A549 (cell line): Measurements from ENCODE around the gene PRPSAP1. TPM values are rescaled to one million over a fixed set of nuclear protein-coding genes. Genes with fewer than 3 reads are reported as not detected.

Experiments used
- ATAC-seq, 2 experiments: fragments of 200-7000 bp in 1 of 2; fragments of >200 bp in 1 of 2; cut with Nextera tagmentation in 1 of 2; cut with Tn5 transposase in 1 of 2; 3 replicates each; pipeline versions ENCODE4 v1.8.0 to v1.9.1; 2018 to 2020; ENCODE audit warnings: mild to moderate bottlenecking in 1 of 2, moderate library complexity in 1 of 2
- CTCF ChIA-PET: fragments of 300-600 bp; sonication (Branson Sonifier 250); formaldehyde crosslinking; extraction: SDS; loops from one replicate; lab custom pipeline; 2021; ENCODE audit warnings: antibody characterized with exemption, inconsistent platforms; lab: Yijun Ruan, JAX
- POLR2A ChIA-PET: fragments of 350-600 bp; formaldehyde crosslinking; extraction: SDS; loops from one replicate; lab custom pipeline; 2021; ENCODE audit warnings: antibody characterized with exemption, inconsistent platforms; lab: Yijun Ruan, JAX
- DNase-seq, 2 experiments: peaks; one replicate each; pipeline versions ENCODE4 v3.0.0 to v3.0.0-alpha.2; 2011 to 2016; ENCODE audit warnings: low read depth in 1 of 2, low spot score in 1 of 2
- FAIRE-seq: peaks from 2 replicates; lab custom pipeline; 2011; peaks lifted over from hg19 to GRCh38; lab: Jason Lieb, UNC
- H3K27ac ChIP-seq, 2 experiments: fragments of >200 bp; sonication (Bioruptor Twin); formaldehyde crosslinking; 3 replicates each; pipeline ENCODE4 v1.5.1; 2016 to 2017
- H3K4me1 ChIP-seq: fragments of >200 bp; sonication (Bioruptor Twin); formaldehyde crosslinking; 3 replicates; pipeline ENCODE4 v1.6.1; 2016
- H3K4me2 ChIP-seq: fragments of >200 bp; sonication (Bioruptor Twin); formaldehyde crosslinking; 3 replicates; pipeline ENCODE4 v1.6.1; 2016
- H3K4me3 ChIP-seq: fragments of >200 bp; sonication (Bioruptor Twin); formaldehyde crosslinking; 3 replicates; pipeline ENCODE4 v1.5.1; 2016
- H3K9me3 ChIP-seq: fragments of >200 bp; sonication (Bioruptor Twin); formaldehyde crosslinking; 3 replicates; pipeline ENCODE4 v1.6.1; 2016
- CBX2 ChIP-seq: fragments of 200-600 bp; sonication (generic); IDR thresholded peaks from 2 replicates; pipeline ENCODE4 v1.6.1; 2016; ENCODE audit warnings: low read depth, mild to moderate bottlenecking, borderline replicate concordance
- CBX8 ChIP-seq: fragments of 200-600 bp; sonication (generic); IDR thresholded peaks from 2 replicates; pipeline ENCODE4 v1.6.1; 2016
- CHD2 ChIP-seq: fragments of 150-350 bp; IDR thresholded peaks from 2 replicates; pipeline ENCODE4 v1.6.1; 2014; ENCODE audit warnings: low read length; ENCODE audit not compliant: partially characterized antibody
- EHMT2 ChIP-seq: fragments of 200-600 bp; sonication (generic); IDR thresholded peaks from 2 replicates; pipeline ENCODE4 v1.6.1; 2016; ENCODE audit warnings: antibody characterized with exemption, low read depth, mild to moderate bottlenecking, moderate library complexity
- FOSB ChIP-seq: fragments of 250-450 bp; sonication (Bioruptor Pico); IDR thresholded peaks from 2 replicates; pipeline ENCODE4 v1.5.0; 2020; ENCODE audit warnings: mild to moderate bottlenecking, moderate library complexity
- FOXS1 ChIP-seq: fragments of 250-450 bp; sonication (Bioruptor Pico); IDR thresholded peaks from 2 replicates; pipeline ENCODE4 v1.5.0; 2020; ENCODE audit warnings: mild to moderate bottlenecking, moderate library complexity
- HOXA7 ChIP-seq: fragments of 250-450 bp; sonication (Bioruptor Pico); IDR thresholded peaks from 2 replicates; pipeline ENCODE4 v1.5.0; 2020; ENCODE audit warnings: mild to moderate bottlenecking, moderate library complexity
- HOXB5 ChIP-seq: fragments of 250-450 bp; sonication (Bioruptor Pico); IDR thresholded peaks from 2 replicates; pipeline ENCODE4 v1.5.0; 2020; ENCODE audit warnings: mild to moderate bottlenecking, moderate library complexity
- JUN ChIP-seq, 2 experiments: fragments of >200 bp; sonication (Bioruptor Twin); formaldehyde crosslinking; IDR thresholded peaks; 2 replicates in 1 of 2; 3 replicates in 1 of 2; pipeline ENCODE4 v1.6.1; 2016 to 2017
- JUNB ChIP-seq: fragments of >200 bp; sonication (Bioruptor Twin); formaldehyde crosslinking; IDR thresholded peaks from 2 replicates; pipeline ENCODE4 v1.6.1; 2016
- KDM1A ChIP-seq: fragments of 200-600 bp; sonication (generic); IDR thresholded peaks from 2 replicates; pipeline ENCODE4 v1.6.1; 2016; ENCODE audit warnings: low read depth, mild to moderate bottlenecking
- KDM5A ChIP-seq: fragments of 200-600 bp; sonication (generic); IDR thresholded peaks from 2 replicates; pipeline ENCODE4 v1.6.1; 2016; ENCODE audit warnings: antibody characterized with exemption, mild to moderate bottlenecking
- MYC ChIP-seq: IDR thresholded peaks from 2 replicates; pipeline ENCODE4 v1.6.1; 2012; ENCODE audit warnings: mild to moderate bottlenecking, inconsistent platforms, low read length, improper control_type of control experiment, borderline replicate concordance
- NFE2L2 ChIP-seq: fragments of 150-350 bp; conservative IDR thresholded peaks from 2 replicates; pipeline ENCODE4 v1.6.1; 2014; ENCODE audit warnings: low read length
- POLR2AphosphoS2 ChIP-seq: conservative IDR thresholded peaks from 2 replicates; pipeline ENCODE4 v1.6.1; 2012; ENCODE audit warnings: low read length, improper control_type of control experiment, inconsistent platforms
- RFX5 ChIP-seq: fragments of 450-650 bp; IDR thresholded peaks from 2 replicates; pipeline ENCODE4 v1.7.1; 2014; ENCODE audit warnings: antibody characterized with exemption, mild to moderate bottlenecking, moderate library complexity
- RNF2 ChIP-seq: fragments of 200-600 bp; sonication (generic); IDR thresholded peaks from 2 replicates; pipeline ENCODE4 v1.6.1; 2016; ENCODE audit warnings: low read depth, mild to moderate bottlenecking, antibody characterized with exemption, moderate library complexity, borderline replicate concordance
- SREBF2 ChIP-seq: fragments of 450-650 bp; IDR thresholded peaks from 2 replicates; pipeline ENCODE4 v1.6.1; 2014; ENCODE audit warnings: mild to moderate bottlenecking, moderate library complexity
- TFCP2L1 ChIP-seq: fragments of 250-450 bp; sonication (Bioruptor Pico); IDR thresholded peaks from 2 replicates; pipeline ENCODE4 v1.5.0; 2021; ENCODE audit warnings: mild to moderate bottlenecking
- TP53 ChIP-seq: fragments of 250-450 bp; sonication (Bioruptor Pico); IDR thresholded peaks from 2 replicates; pipeline ENCODE4 v1.5.0; 2021; ENCODE audit warnings: mild to moderate bottlenecking, moderate library complexity
- ZFP36 ChIP-seq: fragments of 450-650 bp; IDR thresholded peaks from 2 replicates; pipeline ENCODE4 v1.6.1; 2014; ENCODE audit warnings: borderline replicate concordance; ENCODE audit not compliant: partially characterized antibody
- ZNF302 ChIP-seq: fragments of 250-450 bp; sonication (Bioruptor Pico); IDR thresholded peaks from 2 replicates; pipeline ENCODE4 v1.9.0; 2021; ENCODE audit warnings: inconsistent platforms, mild to moderate bottlenecking, moderate library complexity
- WGBS: methylation state at CpG from one replicate; pipeline ENCODE4 v1.1.6; 2017; ENCODE audit errors: missing lambda C conversion rate; 5-methylcytosine and 5-hydroxymethylcytosine counted together
- polyA plus RNA-seq, 4 experiments: library from polyadenylated mRNA; depleted of rRNA in 3 of 4; stranded (reverse); fragments of >200 nt; fragmentation: RNase III in 1 of 4; extraction: RNeasy Plus Mini Kit Qiagen cat#74134 plus additional on column Dnase treatment in 1 of 4; gene quantifications; 2 replicates in 3 of 4; 3 replicates in 1 of 4; pipeline ENCODE4 v1.2.3, GENCODE V29; 2011 to 2017
- TF ChIP-seq, protein P1 (sequence below): fragments of >200 bp; sonication (Bioruptor Twin); formaldehyde crosslinking; IDR thresholded peaks from 3 replicates; pipeline ENCODE4 v1.5.1; 2016
- TF ChIP-seq, protein P2 (sequence below): IDR thresholded peaks from 2 replicates; pipeline ENCODE4 v1.6.1; 2012
- TF ChIP-seq, protein P3 (sequence below): fragments of 250-450 bp; sonication (Bioruptor Pico); IDR thresholded peaks from 2 replicates; pipeline ENCODE4 v1.5.0; 2021; ENCODE audit warnings: mild to moderate bottlenecking, moderate library complexity, borderline replicate concordance
- TF ChIP-seq, protein P4 (sequence below): fragments of 450-650 bp; IDR thresholded peaks from 2 replicates; pipeline ENCODE4 v1.6.1; 2014; ENCODE audit warnings: antibody characterized with exemption

PRPSAP1 gene
- polyA plus RNA-seq, 2 of the 4 experiments (the other 2 are of a cell fraction) = 63.3 to 80.9 TPM

DNA sequence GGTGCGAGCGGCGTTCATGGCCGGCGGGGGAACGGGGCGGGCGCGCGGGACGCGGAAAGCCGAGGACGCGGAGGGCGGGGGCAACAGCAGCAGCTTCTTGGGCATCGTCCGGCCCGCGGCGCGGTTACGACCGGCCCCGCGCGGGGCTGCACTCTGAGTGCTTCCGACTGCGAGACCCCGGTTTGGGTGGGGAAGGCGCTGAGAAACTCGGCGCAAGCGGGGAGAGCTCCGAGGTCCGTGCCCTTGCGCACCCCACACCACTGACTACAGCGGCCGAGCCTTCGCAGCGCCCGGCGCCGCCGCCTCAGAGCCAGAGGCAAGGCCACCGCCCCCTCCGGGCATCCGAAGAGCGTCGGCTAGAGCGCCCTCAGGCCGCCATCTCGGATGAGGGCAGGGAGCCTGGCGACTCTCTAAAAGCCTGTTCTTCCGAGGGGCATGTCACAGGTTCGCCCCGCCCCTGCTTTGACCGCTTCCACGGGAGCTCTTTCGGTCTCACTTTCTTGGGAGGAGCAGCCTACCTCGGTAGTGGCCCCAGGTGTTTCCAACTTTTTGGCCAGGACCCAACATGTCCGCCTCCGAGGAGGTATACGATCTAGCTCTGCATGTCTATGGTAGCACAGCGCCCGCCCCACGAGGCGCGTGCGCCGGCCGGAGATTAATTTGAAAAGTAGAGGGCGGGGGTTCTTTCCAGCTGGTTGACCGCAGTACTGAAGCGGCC, at the start of gene PRPSAP1 (continued):
- TF ChIP-seq, protein P1, sequence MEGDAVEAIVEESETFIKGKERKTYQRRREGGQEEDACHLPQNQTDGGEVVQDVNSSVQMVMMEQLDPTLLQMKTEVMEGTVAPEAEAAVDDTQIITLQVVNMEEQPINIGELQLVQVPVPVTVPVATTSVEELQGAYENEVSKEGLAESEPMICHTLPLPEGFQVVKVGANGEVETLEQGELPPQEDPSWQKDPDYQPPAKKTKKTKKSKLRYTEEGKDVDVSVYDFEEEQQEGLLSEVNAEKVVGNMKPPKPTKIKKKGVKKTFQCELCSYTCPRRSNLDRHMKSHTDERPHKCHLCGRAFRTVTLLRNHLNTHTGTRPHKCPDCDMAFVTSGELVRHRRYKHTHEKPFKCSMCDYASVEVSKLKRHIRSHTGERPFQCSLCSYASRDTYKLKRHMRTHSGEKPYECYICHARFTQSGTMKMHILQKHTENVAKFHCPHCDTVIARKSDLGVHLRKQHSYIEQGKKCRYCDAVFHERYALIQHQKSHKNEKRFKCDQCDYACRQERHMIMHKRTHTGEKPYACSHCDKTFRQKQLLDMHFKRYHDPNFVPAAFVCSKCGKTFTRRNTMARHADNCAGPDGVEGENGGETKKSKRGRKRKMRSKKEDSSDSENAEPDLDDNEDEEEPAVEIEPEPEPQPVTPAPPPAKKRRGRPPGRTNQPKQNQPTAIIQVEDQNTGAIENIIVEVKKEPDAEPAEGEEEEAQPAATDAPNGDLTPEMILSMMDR = no peak
- peak; percentile 90 for TF ChIP-seq HOXB5

DNA sequence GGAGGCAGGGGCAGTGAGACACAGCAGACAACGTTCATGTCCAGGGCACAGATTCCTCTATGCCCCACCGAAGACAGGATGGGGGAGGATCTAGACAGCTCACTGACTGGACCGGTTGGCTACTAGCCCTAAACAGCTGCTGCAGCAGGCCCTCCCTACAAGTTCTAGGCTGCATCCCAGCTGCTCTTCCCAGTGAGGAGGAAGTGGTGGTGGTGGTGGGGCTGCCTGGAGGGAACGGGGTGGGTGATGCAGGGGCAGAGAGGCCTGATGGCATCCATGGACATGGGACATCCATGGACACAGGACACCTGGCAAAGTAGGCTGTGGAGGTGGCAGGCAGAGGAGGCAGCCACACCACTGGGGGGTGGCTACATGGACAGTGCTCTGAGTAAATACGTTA, 49.0 kb upstream of the PRPSAP1 start:
- TF ChIP-seq RFX5 (no peak), TP53 (CRISPR knock-in tag) (no peak), JUNB (no peak), HOXA7 (CRISPR knock-in tag) (no peak), CBX2 (no peak), SREBF2 (no peak), CHD2 (no peak), ZFP36 (no peak), FOXS1 (CRISPR knock-in tag) (no peak), ZNF302 (CRISPR knock-in tag) (no peak), MYC (no peak), FOSB (CRISPR knock-in tag) (no peak), POLR2AphosphoS2 (no peak), KDM1A (no peak), EHMT2 (no peak), RNF2 (no peak)
- TF ChIP-seq, protein P2, sequence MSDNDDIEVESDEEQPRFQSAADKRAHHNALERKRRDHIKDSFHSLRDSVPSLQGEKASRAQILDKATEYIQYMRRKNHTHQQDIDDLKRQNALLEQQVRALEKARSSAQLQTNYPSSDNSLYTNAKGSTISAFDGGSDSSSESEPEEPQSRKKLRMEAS = no peak
- TF ChIP-seq, all 56 proteins: peak for 0
- DNase-seq (no peak), ATAC-seq (no peak), FAIRE-seq (no peak)
- ChIA-PET POLR2A (interaction anchor here (0.6 kb wide), 1 partner anchor 78 kb away, joined by 3 read pairs; no protein-coding TSS in a partner anchor), CTCF (interaction anchor here (1.2 to 43.2 kb wide), 7 partner anchors 6 to 121 kb away, joined by 3 to 1107 read pairs (median 899); partner anchors contain the start of genes AANAT, PRPSAP1, QRICH2 and SPHK1)
- H3K4me3 ChIP-seq = no peak overlapping the region
- H3K9me3 ChIP-seq = no peaks in the 10 kb centered on the region
- no peaks in the 10 kb centered on the region for H3K4me1 ChIP-seq
- H3K27ac ChIP-seq = no peak overlapping the region
- H3K4me2 ChIP-seq = no peak overlapping the region
- WGBS = 91% methylated on average over 5 of the region's 5 CpGs

DNA sequence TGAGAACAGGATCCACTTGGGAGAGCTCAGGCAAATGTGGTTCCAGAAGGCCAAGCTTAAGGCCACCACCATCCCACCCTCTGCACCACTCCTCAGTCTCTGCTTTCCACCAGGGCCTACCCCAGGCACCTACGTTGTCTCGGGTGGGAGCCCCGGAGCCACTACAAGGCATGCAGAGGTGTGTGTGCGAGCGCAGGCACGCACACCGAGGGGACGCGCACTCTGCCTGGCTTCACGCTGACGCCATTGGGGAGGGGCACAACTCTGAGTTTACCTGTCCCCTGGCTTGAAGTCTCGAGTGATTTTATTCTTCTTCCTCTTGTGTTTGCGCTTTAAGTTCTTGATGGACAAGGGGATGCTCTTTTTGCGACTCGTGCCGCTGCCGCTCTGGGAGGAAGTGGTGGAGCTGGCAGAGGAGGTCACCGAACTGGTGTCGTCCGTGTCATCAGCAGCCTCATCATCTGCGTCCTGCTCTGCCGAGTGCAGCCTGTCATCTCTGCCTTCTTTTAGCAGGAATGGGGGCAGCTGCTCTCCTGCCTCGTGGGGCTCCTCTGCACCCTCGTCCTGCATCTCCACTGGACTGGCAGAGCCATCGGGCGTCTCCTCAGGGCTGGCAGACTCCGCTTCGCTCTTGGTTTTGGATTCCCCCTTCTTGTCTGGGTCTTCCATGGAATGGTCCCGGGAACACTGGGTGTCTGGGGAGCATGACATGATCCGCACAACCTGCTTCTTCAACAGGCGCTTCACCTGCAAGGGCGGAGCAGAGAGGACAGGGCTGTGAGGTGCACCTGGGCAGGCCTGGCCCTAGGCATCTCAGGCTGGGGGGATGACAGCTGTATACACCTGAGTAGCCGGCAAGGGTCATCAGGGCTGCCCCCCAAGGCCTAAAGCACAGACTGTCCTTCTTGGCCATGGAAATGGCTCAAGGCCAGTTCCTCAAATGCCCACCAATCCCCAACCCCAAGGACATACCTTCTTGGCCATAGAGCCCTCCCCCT, 45.8 kb upstream of the PRPSAP1 start:
- H3K4me3 ChIP-seq = no peak overlapping the region
- H3K4me2 ChIP-seq = no peak overlapping the region
- CTCF ChIA-PET = interaction anchor here (0.6 to 43.2 kb wide), 21 partner anchors 5 to 255 kb away, joined by 3 to 1107 read pairs (median 17); partner anchors contain the start of genes AANAT, PRPSAP1, QRICH2 and SPHK1
- FAIRE-seq = no peak
- no peaks in the 10 kb centered on the region for H3K4me1 ChIP-seq
- TF ChIP-seq NFE2L2 = no peak
- no peak for TF ChIP-seq KDM5A
- no peak for TF ChIP-seq ZFP36
- TF ChIP-seq, protein P3, sequence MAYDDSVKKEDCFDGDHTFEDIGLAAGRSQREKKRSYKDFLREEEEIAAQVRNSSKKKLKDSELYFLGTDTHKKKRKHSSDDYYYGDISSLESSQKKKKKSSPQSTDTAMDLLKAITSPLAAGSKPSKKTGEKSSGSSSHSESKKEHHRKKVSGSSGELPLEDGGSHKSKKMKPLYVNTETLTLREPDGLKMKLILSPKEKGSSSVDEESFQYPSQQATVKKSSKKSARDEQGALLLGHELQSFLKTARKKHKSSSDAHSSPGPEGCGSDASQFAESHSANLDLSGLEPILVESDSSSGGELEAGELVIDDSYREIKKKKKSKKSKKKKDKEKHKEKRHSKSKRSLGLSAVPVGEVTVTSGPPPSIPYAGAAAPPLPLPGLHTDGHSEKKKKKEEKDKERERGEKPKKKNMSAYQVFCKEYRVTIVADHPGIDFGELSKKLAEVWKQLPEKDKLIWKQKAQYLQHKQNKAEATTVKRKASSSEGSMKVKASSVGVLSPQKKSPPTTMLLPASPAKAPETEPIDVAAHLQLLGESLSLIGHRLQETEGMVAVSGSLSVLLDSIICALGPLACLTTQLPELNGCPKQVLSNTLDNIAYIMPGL (CRISPR knock-in tag) = no peak
- TF ChIP-seq TFCP2L1 (CRISPR knock-in tag) = no peak
- TF ChIP-seq JUN (IDR thresholded peaks at IDR 0.05) = no peak
- TF ChIP-seq, protein P4, sequence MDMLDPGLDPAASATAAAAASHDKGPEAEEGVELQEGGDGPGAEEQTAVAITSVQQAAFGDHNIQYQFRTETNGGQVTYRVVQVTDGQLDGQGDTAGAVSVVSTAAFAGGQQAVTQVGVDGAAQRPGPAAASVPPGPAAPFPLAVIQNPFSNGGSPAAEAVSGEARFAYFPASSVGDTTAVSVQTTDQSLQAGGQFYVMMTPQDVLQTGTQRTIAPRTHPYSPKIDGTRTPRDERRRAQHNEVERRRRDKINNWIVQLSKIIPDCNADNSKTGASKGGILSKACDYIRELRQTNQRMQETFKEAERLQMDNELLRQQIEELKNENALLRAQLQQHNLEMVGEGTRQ = no peak
- no peak for TF ChIP-seq ZNF302 (CRISPR knock-in tag)
- no peak for TF ChIP-seq CBX8
- TF ChIP-seq CBX2 = no peak
- H3K27ac ChIP-seq = no peak overlapping the region
- no peak for ATAC-seq
- no peaks in the 10 kb centered on the region for H3K9me3 ChIP-seq
- DNase-seq = no peak
- 92% methylated on average over 33 of the region's 33 CpGs for WGBS
- POLR2A ChIA-PET = interaction anchor here (1.8 kb wide), 1 partner anchor 14 kb away, joined by 5 read pairs; the partner anchor contains the start of gene SPHK1
